Endodermal cell (in vitro differentiated cells): Measurements from ENCODE around the gene PLEKHG2. TPM values are rescaled to one million over a fixed set of nuclear protein-coding genes. Genes with fewer than 3 reads are reported as not detected.

Experiments
- DNase-seq: peaks from one replicate; pipeline ENCODE4 v3.0.0-alpha.2; 2017
- H3K27ac ChIP-seq: 2 replicates; pipeline ENCODE4 v1.5.1; 2013; ENCODE audit warnings: mild to moderate bottlenecking, low read depth, low read length, moderate library complexity
- H3K27me3 ChIP-seq: 2 replicates; pipeline ENCODE4 v1.6.1; 2013; ENCODE audit warnings: mild to moderate bottlenecking, low read length, moderate library complexity; ENCODE audit not compliant: insufficient read depth, control insufficient read depth, poor library complexity, severe bottlenecking
- H3K36me3 ChIP-seq: 2 replicates; pipeline ENCODE4 v1.7.0; 2013; ENCODE audit warnings: mild to moderate bottlenecking, low read length, moderate library complexity; ENCODE audit not compliant: control insufficient read depth, insufficient read depth
- H3K4me1 ChIP-seq: one replicate; pipeline ENCODE4 v1.7.0; 2013; ENCODE audit warnings: low read length; ENCODE audit not compliant: control insufficient read depth, insufficient read depth
- H3K4me3 ChIP-seq: 2 replicates; pipeline ENCODE4 v1.5.1; 2013; ENCODE audit warnings: mild to moderate bottlenecking, low read length, moderate library complexity
- H3K9ac ChIP-seq: 2 replicates; pipeline ENCODE4 v1.6.1; 2013; ENCODE audit warnings: mild to moderate bottlenecking, low read length, moderate library complexity; ENCODE audit not compliant: poor library complexity, severe bottlenecking; ENCODE audit errors: extremely low read depth
- H3K9me3 ChIP-seq: 2 replicates; pipeline ENCODE4 v1.6.1; 2013; ENCODE audit warnings: mild to moderate bottlenecking, low read length, moderate library complexity; ENCODE audit not compliant: control insufficient read depth
- H3K27ac Mint-ChIP-seq: 2 replicates; pipeline ENCODE4 v1.8.0; 2020; ENCODE audit warnings: mixed read lengths
- H3K27me3 Mint-ChIP-seq: 2 replicates; pipeline ENCODE4 v1.8.0; 2021; ENCODE audit warnings: mild to moderate bottlenecking, mixed read lengths; ENCODE audit not compliant: insufficient read depth
- H3K36me3 Mint-ChIP-seq: 2 replicates; pipeline ENCODE4 v1.8.0; 2020; ENCODE audit warnings: low read depth, mixed read lengths
- H3K4me1 Mint-ChIP-seq: 2 replicates; pipeline ENCODE4 v1.8.0; 2020; ENCODE audit warnings: mixed read lengths
- H3K4me3 Mint-ChIP-seq: 2 replicates; pipeline ENCODE4 v1.8.0; 2020; ENCODE audit warnings: mild to moderate bottlenecking, moderate library complexity, mixed read lengths
- H3K9me3 Mint-ChIP-seq: 2 replicates; pipeline ENCODE4 v1.8.0; 2020; ENCODE audit warnings: mild to moderate bottlenecking, mixed read lengths
- CTCF ChIP-seq: fragments of 200-600 bp; sonication (generic); conservative IDR thresholded peaks from 2 replicates; pipeline ENCODE4 v1.5.0; 2021; ENCODE audit warnings: antibody characterized with exemption, mild to moderate bottlenecking
- WGBS, 2 experiments: methylation state at CpG; one replicate each; pipeline versions ENCODE4 v1.1.5 to v1.1.7; 2013; ENCODE audit warnings: missing lambda C conversion rate in 2 of 2, mixed read lengths in 1 of 2; ENCODE audit not compliant: insufficient coverage in 1 of 2, insufficient read length in 1 of 2; 5-methylcytosine and 5-hydroxymethylcytosine counted together
- total RNA-seq, 2 donors: library from RNA; stranded (reverse); fragmentation: NEBNext Ultra II Directional in 1 of 2; extraction: Animal tissue kit (Norgen Biotek cat#: 25700) in 1 of 2; gene quantifications; 2 replicates in 1 of 2; 3 replicates in 1 of 2; pipeline ENCODE4 v1.2.1, GENCODE V29; 2021

The PLEKHG2 gene
- total RNA-seq, 2 donors from 2014 or later = 127 to 160 TPM

- Histone ChIP-seq H3K4me3 (peak within 1 kb of the TSS; percentile 97), H3K4me1 (no peaks in the 10 kb centered on the region), H3K27me3 (no peaks in the 10 kb centered on the region), H3K9me3 (no peaks in the 10 kb centered on the region), H3K27ac (peak within 1 kb of the TSS; percentile 87), H3K9ac (peak within 1 kb of the TSS; percentile 96), H3K36me3 (peaks cover 20% of the 10 kb centered on the region)
- Mint-ChIP-seq H3K27me3 (peaks cover 8% of the 10 kb centered on the region), H3K27ac (peak within 1 kb of the TSS; percentile 94), H3K4me3 (peak within 1 kb of the TSS; percentile 95), H3K4me1 (peaks cover 10% of the 10 kb centered on the region), H3K36me3 (peaks cover 28% of the 10 kb centered on the region), H3K9me3 (no peaks in the 10 kb centered on the region)
- TF ChIP-seq CTCF = no peak
- peak; percentile 98 for DNase-seq
- 0 to 1% methylated on average over 40 to 68 of the region's 68 CpGs for WGBS, 2 experiments
Measured at GRCh38 chr19:39445196-39446111, 33.0 kb downstream of the PLEKHG2 start, which contains the start of gene SUPT5H. Gene SUPT5H (plus strand): TSS chr19:39445582. CDS start chr19:39445891, 309 bp downstream.

GRCh38 chr19:39446365-39447084 lies 34.1 kb downstream of the PLEKHG2 start:
- Mint-ChIP-seq H3K9me3 (no peaks in the 10 kb centered on the region), H3K27me3 (peaks cover 8% of the 10 kb centered on the region), H3K4me3 (peak overlapping the region; percentile 95), H3K27ac (peak overlapping the region; percentile 94), H3K36me3 (peaks cover 33% of the 10 kb centered on the region), H3K4me1 (peaks cover 10% of the 10 kb centered on the region)
- DNase-seq = no peak
- peak overlapping the region; percentile 96 for H3K9ac ChIP-seq
- H3K4me1 ChIP-seq = no peaks in the 10 kb centered on the region
- peaks cover 25% of the 10 kb centered on the region for H3K36me3 ChIP-seq
- peak overlapping the region; percentile 97 for H3K4me3 ChIP-seq
- no peak overlapping the region for H3K27ac ChIP-seq
- H3K9me3 ChIP-seq = no peaks in the 10 kb centered on the region
- 81 to 94% methylated on average over 10 to 16 of the region's 16 CpGs for WGBS, 2 experiments
- no peaks in the 10 kb centered on the region for H3K27me3 ChIP-seq
- no peak for TF ChIP-seq CTCF

- Mint-ChIP-seq H3K4me3 (no peak overlapping the region), H3K27me3 (no peaks in the 10 kb centered on the region), H3K36me3 (peaks cover 48% of the 10 kb centered on the region), H3K27ac (no peak overlapping the region), H3K9me3 (no peaks in the 10 kb centered on the region), H3K4me1 (peaks cover 10% of the 10 kb centered on the region)
- Histone ChIP-seq H3K4me3 (no peak overlapping the region), H3K27ac (no peak overlapping the region), H3K4me1 (no peaks in the 10 kb centered on the region), H3K9me3 (no peaks in the 10 kb centered on the region), H3K9ac (no peak overlapping the region), H3K36me3 (peaks cover 41% of the 10 kb centered on the region), H3K27me3 (no peaks in the 10 kb centered on the region)
- no peak for TF ChIP-seq CTCF
- WGBS, 2 experiments = 96% methylated on average over 3 of the region's 3 CpGs; no CpG with 5 or more reads in 1 of the 2 experiments
- DNase-seq = no peak
Measured at GRCh38 chr19:39448271-39448670, 35.8 kb downstream of the PLEKHG2 start.
